T-helper 2 cell treated with Interferon-gamma antibody and Interleukin-4, amounts not matched to agents 100 ng/mL and 5 ng/mL, for 36 hours (primary cell): ENCODE measurements around the gene MAGEH1. TPM values are rescaled to one million over a fixed set of nuclear protein-coding genes. Genes with fewer than 3 reads are reported as not detected.

Experiments
- intact Hi-C: fragments of 100-400 bp; cut with micrococcal nuclease; formaldehyde crosslinking; loops from one replicate; pipeline ENCODE4 v1.15.1; 2023
- total RNA-seq: library from RNA; stranded (reverse); gene quantifications from 2 replicates; pipeline ENCODE4 v1.2.3, GENCODE V29; 2022

MAGEH1 gene
- total RNA-seq, 1 donor from 2014 or later: 14.0 TPM

DNA sequence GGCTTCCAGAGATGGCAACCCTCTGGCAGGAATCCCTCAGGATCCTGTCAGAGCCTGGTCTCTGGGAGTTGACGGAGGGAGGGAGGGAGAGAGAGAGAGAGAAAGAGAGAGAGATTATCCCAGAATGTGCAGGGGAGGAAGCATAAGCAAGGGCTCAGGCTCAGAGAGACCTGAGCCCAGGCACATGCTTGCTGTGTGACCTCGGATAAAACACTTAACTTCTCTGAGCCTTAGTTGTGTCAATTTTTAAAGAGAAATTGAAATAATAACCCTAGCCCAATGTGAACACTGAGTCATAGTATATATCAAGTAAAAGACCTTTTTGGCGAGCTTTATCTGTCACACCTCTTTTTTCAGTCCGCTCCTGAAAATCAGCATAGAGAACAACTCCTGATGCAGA, 38.2 kb downstream of the MAGEH1 start:
- intact Hi-C loops: no loop called here

GRCh38 chrX:55490974-55491373, 39.0 kb downstream of the MAGEH1 start:
- intact Hi-C loops: no loop called here

Other genes starting within 250 kb of the MAGEH1 start
- 0.43 TPM in 1 of 2 replicates, not detected in the other for gene PAGE5, start 231.8 kb upstream of the MAGEH1 start, total RNA-seq
- not detected in 2 replicates for gene PAGE3, start 187.2 kb upstream of the MAGEH1 start, total RNA-seq
- 1.5 and 2.0 TPM in 2 replicates for gene USP51, start 37.7 kb downstream of the MAGEH1 start, total RNA-seq
- gene FOXR2, start 171.3 kb downstream of the MAGEH1 start, total RNA-seq: not detected in 2 replicates